ENCODE results near the gene TUSC2. TPM values are rescaled to one million over a fixed set of nuclear protein-coding genes. Genes with fewer than 3 reads are reported as not detected.

Gene TUSC2
- total and polyA plus RNA-seq, 2 of the 13 experiments (the other 11 are each of a cell fraction or from before 2014, with no cell fraction given), result 36.7 to 39.1 TPM

DNA sequence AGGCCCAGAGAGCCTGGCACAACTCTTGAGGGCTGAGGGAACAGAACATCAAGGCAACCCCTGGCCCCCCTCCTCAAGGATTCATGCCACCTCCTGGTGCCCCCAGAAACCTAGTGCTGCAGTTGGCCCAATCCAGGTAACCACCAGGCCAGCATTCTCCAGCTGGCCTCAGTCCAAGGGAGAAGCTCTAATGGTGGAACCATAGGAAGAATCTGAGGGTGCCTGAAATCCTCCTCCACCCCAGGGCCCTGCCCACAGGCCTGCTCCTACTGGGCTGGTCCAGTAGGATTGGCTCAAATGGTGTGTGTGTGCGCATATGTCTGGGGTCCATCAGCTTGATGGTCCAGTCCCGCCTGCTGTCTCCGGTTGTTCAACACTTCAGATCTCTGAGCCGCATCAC, 13.2 kb downstream of the TUSC2 start:
- H4K20me1 ChIP-seq (ENCODE audit: insufficient read depth, low read length), result no peaks in the 10 kb centered on the region
- H3K36me3 ChIP-seq (replicated peaks in 1 of 2; ENCODE audit: control insufficient read depth in 1 of 2, insufficient read depth in 2 of 2, low read length in 2 of 2), result peaks cover 16 to 32% of the 10 kb centered on the region in 2 experiments
- in situ Hi-C loops (cut with HindIII; ENCODE audit: extremely low pct_ligation_motif_present, low pct_unique_long_range_greater_than_20kb), result no loop called here
- H3K4me2 ChIP-seq (ENCODE audit: low read depth, low read length), result no peak overlapping the region
- H3K9me3 ChIP-seq (ENCODE audit: low read length), result no peaks in the 10 kb centered on the region
- ChIA-PET POLR2A (interaction anchor here (0.8 to 13.0 kb wide), 4 partner anchors 14 to 111 kb away, joined by 3 to 222 read pairs (median 6); partner anchors contain the start of genes GNAI2, HYAL1, HYAL3 and LSMEM2), CTCF (ENCODE audit: low intra/inter-chr PET ratio, low total read pairs) (no interaction called here)
- 100% methylated on average over 4 of the region's 4 CpGs for WGBS (ENCODE audit: low lambda C conversion rate)
- H3K27ac ChIP-seq (ENCODE audit: extremely low read length, insufficient read depth, low read length), result no peak overlapping the region
- TF ChIP-seq, protein P1, sequence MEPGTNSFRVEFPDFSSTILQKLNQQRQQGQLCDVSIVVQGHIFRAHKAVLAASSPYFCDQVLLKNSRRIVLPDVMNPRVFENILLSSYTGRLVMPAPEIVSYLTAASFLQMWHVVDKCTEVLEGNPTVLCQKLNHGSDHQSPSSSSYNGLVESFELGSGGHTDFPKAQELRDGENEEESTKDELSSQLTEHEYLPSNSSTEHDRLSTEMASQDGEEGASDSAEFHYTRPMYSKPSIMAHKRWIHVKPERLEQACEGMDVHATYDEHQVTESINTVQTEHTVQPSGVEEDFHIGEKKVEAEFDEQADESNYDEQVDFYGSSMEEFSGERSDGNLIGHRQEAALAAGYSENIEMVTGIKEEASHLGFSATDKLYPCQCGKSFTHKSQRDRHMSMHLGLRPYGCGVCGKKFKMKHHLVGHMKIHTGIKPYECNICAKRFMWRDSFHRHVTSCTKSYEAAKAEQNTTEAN (CRISPR knock-in tag; conservative IDR thresholded peaks at IDR 0.05), result no peak
- TF ChIP-seq ZNF83 (CRISPR knock-in tag; IDR thresholded peaks at IDR 0.05; ENCODE audit: borderline replicate concordance) (no peak), MIER3 (CRISPR knock-in tag; IDR thresholded peaks at IDR 0.05; ENCODE audit: borderline replicate concordance) (no peak), ZNF615 (CRISPR knock-in tag; IDR thresholded peaks at IDR 0.05; ENCODE audit: borderline replicate concordance) (no peak), KAT7 (CRISPR knock-in tag; IDR thresholded peaks at IDR 0.05; ENCODE audit: borderline replicate concordance) (no peak), AHR (CRISPR knock-in tag; IDR thresholded peaks at IDR 0.05) (no peak)
- TF ChIP-seq, protein P2, sequence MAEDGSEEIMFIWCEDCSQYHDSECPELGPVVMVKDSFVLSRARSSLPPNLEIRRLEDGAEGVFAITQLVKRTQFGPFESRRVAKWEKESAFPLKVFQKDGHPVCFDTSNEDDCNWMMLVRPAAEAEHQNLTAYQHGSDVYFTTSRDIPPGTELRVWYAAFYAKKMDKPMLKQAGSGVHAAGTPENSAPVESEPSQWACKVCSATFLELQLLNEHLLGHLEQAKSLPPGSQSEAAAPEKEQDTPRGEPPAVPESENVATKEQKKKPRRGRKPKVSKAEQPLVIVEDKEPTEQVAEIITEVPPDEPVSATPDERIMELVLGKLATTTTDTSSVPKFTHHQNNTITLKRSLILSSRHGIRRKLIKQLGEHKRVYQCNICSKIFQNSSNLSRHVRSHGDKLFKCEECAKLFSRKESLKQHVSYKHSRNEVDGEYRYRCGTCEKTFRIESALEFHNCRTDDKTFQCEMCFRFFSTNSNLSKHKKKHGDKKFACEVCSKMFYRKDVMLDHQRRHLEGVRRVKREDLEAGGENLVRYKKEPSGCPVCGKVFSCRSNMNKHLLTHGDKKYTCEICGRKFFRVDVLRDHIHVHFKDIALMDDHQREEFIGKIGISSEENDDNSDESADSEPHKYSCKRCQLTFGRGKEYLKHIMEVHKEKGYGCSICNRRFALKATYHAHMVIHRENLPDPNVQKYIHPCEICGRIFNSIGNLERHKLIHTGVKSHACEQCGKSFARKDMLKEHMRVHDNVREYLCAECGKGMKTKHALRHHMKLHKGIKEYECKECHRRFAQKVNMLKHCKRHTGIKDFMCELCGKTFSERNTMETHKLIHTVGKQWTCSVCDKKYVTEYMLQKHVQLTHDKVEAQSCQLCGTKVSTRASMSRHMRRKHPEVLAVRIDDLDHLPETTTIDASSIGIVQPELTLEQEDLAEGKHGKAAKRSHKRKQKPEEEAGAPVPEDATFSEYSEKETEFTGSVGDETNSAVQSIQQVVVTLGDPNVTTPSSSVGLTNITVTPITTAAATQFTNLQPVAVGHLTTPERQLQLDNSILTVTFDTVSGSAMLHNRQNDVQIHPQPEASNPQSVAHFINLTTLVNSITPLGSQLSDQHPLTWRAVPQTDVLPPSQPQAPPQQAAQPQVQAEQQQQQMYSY (CRISPR knock-in tag; IDR thresholded peaks at IDR 0.05), result no peak
- TF ChIP-seq, protein P3, sequence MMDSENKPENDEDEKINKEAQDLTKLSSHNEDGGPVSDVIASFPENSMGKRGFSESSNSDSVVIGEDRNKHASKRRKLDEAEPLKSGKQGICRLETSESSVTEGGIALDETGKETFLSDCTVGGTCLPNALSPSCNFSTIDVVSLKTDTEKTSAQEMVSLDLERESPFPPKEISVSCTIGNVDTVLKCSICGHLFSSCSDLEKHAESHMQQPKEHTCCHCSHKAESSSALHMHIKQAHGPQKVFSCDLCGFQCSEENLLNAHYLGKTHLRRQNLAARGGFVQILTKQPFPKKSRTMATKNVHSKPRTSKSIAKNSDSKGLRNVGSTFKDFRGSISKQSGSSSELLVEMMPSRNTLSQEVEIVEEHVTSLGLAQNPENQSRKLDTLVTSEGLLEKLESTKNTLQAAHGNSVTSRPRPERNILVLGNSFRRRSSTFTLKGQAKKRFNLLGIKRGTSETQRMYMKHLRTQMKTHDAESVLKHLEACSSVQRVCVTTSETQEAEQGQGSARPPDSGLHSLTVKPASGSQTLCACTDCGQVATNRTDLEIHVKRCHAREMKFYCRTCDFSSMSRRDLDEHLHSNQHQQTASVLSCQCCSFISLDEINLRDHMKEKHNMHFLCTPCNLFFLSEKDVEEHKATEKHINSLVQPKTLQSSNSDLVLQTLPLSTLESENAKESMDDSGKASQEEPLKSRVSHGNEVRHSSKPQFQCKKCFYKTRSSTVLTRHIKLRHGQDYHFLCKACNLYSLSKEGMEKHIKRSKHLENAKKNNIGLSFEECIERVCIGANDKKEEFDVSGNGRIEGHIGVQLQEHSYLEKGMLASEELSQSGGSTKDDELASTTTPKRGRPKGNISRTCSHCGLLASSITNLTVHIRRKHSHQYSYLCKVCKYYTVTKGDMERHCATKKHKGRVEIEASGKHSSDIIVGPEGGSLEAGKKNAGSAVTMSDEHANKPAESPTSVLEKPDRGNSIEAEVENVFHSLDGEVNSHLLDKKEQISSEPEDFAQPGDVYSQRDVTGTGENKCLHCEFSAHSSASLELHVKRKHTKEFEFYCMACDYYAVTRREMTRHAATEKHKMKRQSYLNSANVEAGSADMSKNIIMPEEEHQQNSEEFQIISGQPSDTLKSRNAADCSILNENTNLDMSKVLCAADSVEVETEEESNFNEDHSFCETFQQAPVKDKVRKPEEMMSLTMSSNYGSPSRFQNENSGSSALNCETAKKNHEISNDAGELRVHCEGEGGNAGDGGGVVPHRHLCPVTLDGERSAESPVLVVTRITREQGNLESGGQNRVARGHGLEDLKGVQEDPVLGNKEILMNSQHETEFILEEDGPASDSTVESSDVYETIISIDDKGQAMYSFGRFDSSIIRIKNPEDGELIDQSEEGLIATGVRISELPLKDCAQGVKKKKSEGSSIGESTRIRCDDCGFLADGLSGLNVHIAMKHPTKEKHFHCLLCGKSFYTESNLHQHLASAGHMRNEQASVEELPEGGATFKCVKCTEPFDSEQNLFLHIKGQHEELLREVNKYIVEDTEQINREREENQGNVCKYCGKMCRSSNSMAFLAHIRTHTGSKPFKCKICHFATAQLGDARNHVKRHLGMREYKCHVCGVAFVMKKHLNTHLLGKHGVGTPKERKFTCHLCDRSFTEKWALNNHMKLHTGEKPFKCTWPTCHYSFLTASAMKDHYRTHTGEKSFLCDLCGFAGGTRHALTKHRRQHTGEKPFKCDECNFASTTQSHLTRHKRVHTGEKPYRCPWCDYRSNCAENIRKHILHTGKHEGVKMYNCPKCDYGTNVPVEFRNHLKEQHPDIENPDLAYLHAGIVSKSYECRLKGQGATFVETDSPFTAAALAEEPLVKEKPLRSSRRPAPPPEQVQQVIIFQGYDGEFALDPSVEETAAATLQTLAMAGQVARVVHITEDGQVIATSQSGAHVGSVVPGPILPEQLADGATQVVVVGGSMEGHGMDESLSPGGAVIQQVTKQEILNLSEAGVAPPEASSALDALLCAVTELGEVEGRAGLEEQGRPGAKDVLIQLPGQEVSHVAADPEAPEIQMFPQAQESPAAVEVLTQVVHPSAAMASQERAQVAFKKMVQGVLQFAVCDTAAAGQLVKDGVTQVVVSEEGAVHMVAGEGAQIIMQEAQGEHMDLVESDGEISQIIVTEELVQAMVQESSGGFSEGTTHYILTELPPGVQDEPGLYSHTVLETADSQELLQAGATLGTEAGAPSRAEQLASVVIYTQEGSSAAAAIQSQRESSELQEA (CRISPR knock-in tag; IDR thresholded peaks at IDR 0.05; ENCODE audit: not compliant biosample characterization), result no peak
- H3K4me3 ChIP-seq (replicated peaks in 1 of 3; ENCODE audit: insufficient read depth in 1 of 3, low read depth in 2 of 3, low read length in 3 of 3), result no peak overlapping the region
- H3K79me2 ChIP-seq (ENCODE audit: insufficient read depth, low read length), result peaks cover 14% of the 10 kb centered on the region
- no peak overlapping the region for H3K9ac ChIP-seq (ENCODE audit: insufficient read depth, low read depth, low read length)
- intact Hi-C loops (cut with micrococcal nuclease; ENCODE audit: unreplicated experiment), result no loop called here
- DNase-seq (ENCODE audit: low spot score) (no peak), FAIRE-seq (no peak), ATAC-seq (peak; percentile 9; the same call in 1 of the 3 replicates)
- peaks cover 42% of the 10 kb centered on the region for H3K4me1 ChIP-seq (ENCODE audit: insufficient read depth, low read length)
- no TSS peak for BruUV-seq (replicated peaks)
- H2AFZ ChIP-seq (ENCODE audit: low read length), result no peak overlapping the region
- no peaks in the 10 kb centered on the region for H3K27me3 ChIP-seq (ENCODE audit: control insufficient read depth in 1 of 2, insufficient read depth in 2 of 2, low read length in 2 of 2)

Measured in HepG2 (cell line).